Measurements from ENCODE around the gene NONO. TPM values are rescaled to one million over a fixed set of nuclear protein-coding genes. Genes with fewer than 3 reads are reported as not detected.
"Not testable (repeated sequence)": the region's sequence is repeated elsewhere in the genome, so short reads cannot be mapped to it uniquely, and the experiment has no call there.

NONO gene
- total RNA-seq, 2 experiments from 2014 or later, result 481 to 680 TPM

GRCh38 chrX:71256051-71256450 lies 27.4 kb upstream of the NONO start:
- DNase-seq, result no peak
- H3K4me3 Mint-ChIP-seq, result no peak overlapping the region
- no peak overlapping the region for H3K27ac Mint-ChIP-seq
- H3K27me3 Mint-ChIP-seq, result no peaks in the 10 kb centered on the region
- H3K9me3 Mint-ChIP-seq, result no peaks in the 10 kb centered on the region
- POLR2A ChIA-PET, result no interaction called here
- no peaks in the 10 kb centered on the region for H3K36me3 Mint-ChIP-seq (ENCODE audit: low read depth)
- CTCF ChIA-PET, result no interaction called here
- peaks cover 29% of the 10 kb centered on the region for H3K4me1 Mint-ChIP-seq

DNA sequence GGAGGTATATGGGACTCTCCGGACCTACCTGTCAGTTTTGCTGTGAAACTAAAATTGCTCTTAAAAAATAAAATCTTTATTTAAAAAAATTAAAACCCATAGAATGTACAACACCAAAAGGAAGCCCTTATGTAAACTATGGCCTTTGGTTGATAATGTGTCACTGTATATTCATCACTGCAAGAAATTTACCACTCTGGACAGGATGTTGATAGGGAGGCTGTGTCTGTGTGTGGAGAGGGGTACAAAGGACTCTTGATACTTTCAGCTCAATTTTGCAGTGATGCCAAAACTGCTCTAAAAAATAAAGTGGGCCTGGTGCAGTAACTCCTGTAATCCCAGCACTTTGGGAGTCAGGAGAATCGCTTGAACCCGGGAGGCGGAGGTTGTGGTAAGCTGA lies 26.6 kb upstream of the NONO start:
- Mint-ChIP-seq H3K27me3 (no peaks in the 10 kb centered on the region), H3K27ac (no peak overlapping the region), H3K36me3 (ENCODE audit: low read depth) (no peaks in the 10 kb centered on the region), H3K9me3 (no peaks in the 10 kb centered on the region), H3K4me3 (no peak overlapping the region), H3K4me1 (peaks cover 21% of the 10 kb centered on the region)
- ChIA-PET CTCF (no interaction called here), POLR2A (no interaction called here)
- no peak for DNase-seq

GRCh38 chrX:71268624-71269023 lies 14.8 kb upstream of the NONO start:
- H3K27ac Mint-ChIP-seq; POLR2A ChIA-PET; H3K9me3 Mint-ChIP-seq; H3K27me3 Mint-ChIP-seq; H3K4me3 Mint-ChIP-seq; H3K4me1 Mint-ChIP-seq; H3K36me3 Mint-ChIP-seq (ENCODE audit: low read depth); DNase-seq: not testable (repeated sequence)
- CTCF ChIA-PET, result interaction anchor here (0.6 kb wide), 1 partner anchor 59 kb away, joined by 3 read pairs; no protein-coding TSS in a partner anchor

DNA sequence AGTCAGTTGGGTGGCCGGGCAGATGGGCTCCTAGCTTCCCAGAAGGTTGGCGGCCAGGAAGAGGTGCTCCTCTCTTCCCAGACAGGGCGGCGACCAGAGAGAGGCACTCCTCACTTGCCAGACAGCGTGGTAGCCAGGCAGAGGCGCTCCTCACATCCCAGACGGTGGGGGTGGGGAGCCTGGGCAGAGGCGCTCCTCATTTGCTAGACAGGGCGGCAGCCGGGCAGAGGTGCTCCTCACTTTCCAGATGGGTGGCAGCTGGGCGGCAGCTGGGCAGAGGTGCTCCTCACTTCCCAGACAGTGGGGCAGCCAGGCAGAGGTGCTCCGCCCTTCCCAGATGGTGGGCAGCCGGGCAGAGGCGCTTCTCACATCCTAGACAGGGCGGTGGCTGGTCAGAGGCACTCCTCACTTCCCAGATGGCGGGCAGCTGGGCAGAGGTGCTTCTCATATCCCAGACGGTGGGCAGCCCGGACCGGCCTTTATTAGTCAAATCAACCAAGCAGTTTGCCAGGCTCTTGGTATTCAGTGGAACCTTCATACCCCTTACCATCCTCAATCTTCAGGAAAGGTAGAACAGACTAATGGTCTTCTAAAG lies 13.5 kb upstream of the NONO start:
- no peak overlapping the region for H3K27ac Mint-ChIP-seq
- ChIA-PET CTCF (no interaction called here), POLR2A (no interaction called here)
- DNase-seq, result no peak
- no peaks in the 10 kb centered on the region for H3K27me3 Mint-ChIP-seq
- no peaks in the 10 kb centered on the region for H3K4me1 Mint-ChIP-seq
- H3K9me3 Mint-ChIP-seq, result no peaks in the 10 kb centered on the region
- no peaks in the 10 kb centered on the region for H3K36me3 Mint-ChIP-seq (ENCODE audit: low read depth)
- H3K4me3 Mint-ChIP-seq, result no peak overlapping the region

GRCh38 chrX:71272313-71272712 lies 11.1 kb upstream of the NONO start:
- H3K27me3 Mint-ChIP-seq; H3K36me3 Mint-ChIP-seq (ENCODE audit: low read depth); H3K4me1 Mint-ChIP-seq; CTCF ChIA-PET; H3K27ac Mint-ChIP-seq; H3K9me3 Mint-ChIP-seq; POLR2A ChIA-PET; DNase-seq; H3K4me3 Mint-ChIP-seq: not testable (repeated sequence)

DNA sequence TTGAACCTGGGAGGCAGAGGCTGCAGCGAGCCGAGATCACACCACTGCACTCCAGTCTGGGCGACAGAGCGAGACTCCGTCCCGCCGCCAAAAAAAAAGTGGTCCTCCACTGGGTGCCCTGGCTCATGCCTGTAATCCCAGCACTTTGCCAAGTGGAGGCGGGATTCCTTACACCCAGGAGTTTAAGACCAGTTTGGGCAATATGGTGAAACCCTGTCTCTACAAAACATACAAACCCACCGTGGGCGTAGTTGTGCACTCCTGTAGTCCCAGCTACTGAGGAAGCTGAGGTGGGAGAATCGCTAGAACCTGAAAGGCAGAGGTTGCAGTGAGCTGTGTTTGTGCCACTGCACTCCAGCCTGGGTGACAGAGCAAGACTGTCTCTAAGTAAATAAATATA lies 2.1 kb upstream of the NONO start:
- H3K9me3 Mint-ChIP-seq, H3K4me3 Mint-ChIP-seq, DNase-seq, H3K27ac Mint-ChIP-seq, H3K27me3 Mint-ChIP-seq, POLR2A ChIA-PET, H3K4me1 Mint-ChIP-seq: not testable (repeated sequence)
- CTCF ChIA-PET, result interaction anchor here (0.6 to 0.7 kb wide), 3 partner anchors 75 to 251 kb away, joined by 3 to 4 read pairs (median 3); no protein-coding TSS in a partner anchor
- H3K36me3 Mint-ChIP-seq (ENCODE audit: low read depth), result peaks cover 20% of the 10 kb centered on the region

GRCh38 chrX:71282514-71283402 lies 677 bp upstream of the NONO start:
- POLR2A ChIA-PET, result interaction anchor here (0.6 to 1.2 kb wide), 6 partner anchors 16 to 252 kb away, joined by 3 to 7 read pairs (median 5); partner anchors contain the start of gene TAF1
- CTCF ChIA-PET, result interaction anchor here (0.9 kb wide), 1 partner anchor 165 kb away, joined by 3 read pairs; no protein-coding TSS in a partner anchor
- peak; percentile 53 for DNase-seq
- peak overlapping the region; percentile 100 for H3K27ac Mint-ChIP-seq
- H3K4me3 Mint-ChIP-seq, result peak overlapping the region; percentile 93
- H3K36me3 Mint-ChIP-seq (ENCODE audit: low read depth), result peaks cover 23% of the 10 kb centered on the region
- H3K27me3 Mint-ChIP-seq, result no peaks in the 10 kb centered on the region
- H3K4me1 Mint-ChIP-seq, result peaks cover 13% of the 10 kb centered on the region
- no peaks in the 10 kb centered on the region for H3K9me3 Mint-ChIP-seq

- no peaks in the 10 kb centered on the region for H3K27me3 Mint-ChIP-seq
- H3K27ac Mint-ChIP-seq, result no peak overlapping the region
- ChIA-PET POLR2A (no interaction called here), CTCF (no interaction called here)
- H3K4me1 Mint-ChIP-seq, result peaks cover 20% of the 10 kb centered on the region
- DNase-seq, result no peak
- peak overlapping the region; percentile 93 for H3K4me3 Mint-ChIP-seq
- H3K9me3 Mint-ChIP-seq, result no peaks in the 10 kb centered on the region
- peaks cover 30% of the 10 kb centered on the region for H3K36me3 Mint-ChIP-seq (ENCODE audit: low read depth)
These were observed 2.5 kb downstream of the NONO start for GRCh38 chrX:71285929-71286328.

GRCh38 chrX:71291381-71291780 lies 7.9 kb downstream of the NONO start:
- no peak overlapping the region for H3K4me3 Mint-ChIP-seq
- no peak overlapping the region for H3K27ac Mint-ChIP-seq
- H3K27me3 Mint-ChIP-seq, result no peaks in the 10 kb centered on the region
- H3K36me3 Mint-ChIP-seq (ENCODE audit: low read depth), result peaks cover 27% of the 10 kb centered on the region
- H3K4me1 Mint-ChIP-seq, result peaks cover 16% of the 10 kb centered on the region
- ChIA-PET CTCF (interaction anchor here (0.6 kb wide), 2 partner anchors 12 to 36 kb away, joined by 3 read pairs; no protein-coding TSS in a partner anchor), POLR2A (interaction anchor here (0.6 kb wide), 1 partner anchor 64 kb away, joined by 4 read pairs; no protein-coding TSS in a partner anchor)
- no peaks in the 10 kb centered on the region for H3K9me3 Mint-ChIP-seq
- no peak for DNase-seq

DNA sequence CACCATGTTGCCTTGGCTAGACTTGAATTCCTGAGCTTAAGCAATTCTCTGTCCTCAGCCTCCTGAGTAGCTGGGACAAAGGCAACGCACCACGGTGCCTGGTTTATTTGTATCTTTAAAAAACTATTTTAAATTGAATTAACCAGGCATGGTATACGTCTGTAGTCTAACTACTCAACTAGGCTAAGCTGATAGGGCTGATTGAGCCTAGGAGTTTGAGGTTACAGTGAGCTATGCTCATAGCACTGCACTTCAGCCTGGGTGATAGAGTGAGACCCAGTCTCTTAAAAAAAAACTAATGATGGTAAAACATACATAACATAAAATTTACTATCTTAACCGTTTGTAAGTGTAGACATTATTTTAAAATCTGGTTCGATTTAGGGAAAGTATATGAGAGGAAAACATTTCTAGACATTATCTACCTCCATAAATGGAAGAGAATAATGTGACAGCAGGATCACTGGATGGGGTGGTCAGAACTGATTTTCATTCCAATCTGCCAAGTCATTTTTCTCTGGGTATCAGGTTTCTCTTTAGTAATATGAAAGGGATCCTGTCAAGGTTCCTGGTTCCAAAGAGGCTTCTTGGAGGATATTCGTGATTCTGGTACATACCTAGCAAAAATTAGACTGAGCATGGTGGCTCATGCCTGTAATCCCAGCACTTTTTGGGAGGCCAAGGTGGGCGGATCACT lies 9.4 kb downstream of the NONO start:
- no peak overlapping the region for H3K27ac Mint-ChIP-seq

DNA sequence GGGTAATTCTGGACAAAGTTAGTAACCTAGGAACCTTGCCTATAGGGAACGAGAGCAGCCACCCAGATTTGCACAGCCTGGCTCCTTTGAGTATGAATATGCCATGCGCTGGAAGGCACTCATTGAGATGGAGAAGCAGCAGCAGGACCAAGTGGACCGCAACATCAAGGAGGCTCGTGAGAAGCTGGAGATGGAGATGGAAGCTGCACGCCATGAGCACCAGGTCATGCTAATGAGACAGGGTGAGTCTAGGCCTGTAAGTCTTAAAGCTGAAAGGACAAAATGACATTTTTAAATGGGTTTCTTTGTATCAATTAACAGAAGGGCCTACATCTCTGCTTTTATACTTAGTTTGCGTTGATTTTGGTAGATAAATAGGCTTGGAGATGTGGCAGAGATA lies 13.4 kb downstream of the NONO start:
- CTCF ChIA-PET, result no interaction called here
- Mint-ChIP-seq H3K9me3 (no peaks in the 10 kb centered on the region), H3K4me1 (peaks cover 11% of the 10 kb centered on the region), H3K4me3 (no peak overlapping the region), H3K36me3 (ENCODE audit: low read depth) (peaks cover 47% of the 10 kb centered on the region), H3K27ac (no peak overlapping the region), H3K27me3 (no peaks in the 10 kb centered on the region)
- POLR2A ChIA-PET, result no interaction called here
- no peak for DNase-seq

More for the DNA sequence above, 9.4 kb downstream of the NONO start:
- H3K4me3 Mint-ChIP-seq, result no peak overlapping the region
- no peak for DNase-seq
- POLR2A ChIA-PET, result no interaction called here
- H3K36me3 Mint-ChIP-seq (ENCODE audit: low read depth), result peaks cover 40% of the 10 kb centered on the region
- peaks cover 12% of the 10 kb centered on the region for H3K4me1 Mint-ChIP-seq
- CTCF ChIA-PET, result interaction anchor here (1.0 kb wide), 1 partner anchor 31 kb away, joined by 3 read pairs; no protein-coding TSS in a partner anchor
- no peaks in the 10 kb centered on the region for H3K27me3 Mint-ChIP-seq
- no peaks in the 10 kb centered on the region for H3K9me3 Mint-ChIP-seq

DNA sequence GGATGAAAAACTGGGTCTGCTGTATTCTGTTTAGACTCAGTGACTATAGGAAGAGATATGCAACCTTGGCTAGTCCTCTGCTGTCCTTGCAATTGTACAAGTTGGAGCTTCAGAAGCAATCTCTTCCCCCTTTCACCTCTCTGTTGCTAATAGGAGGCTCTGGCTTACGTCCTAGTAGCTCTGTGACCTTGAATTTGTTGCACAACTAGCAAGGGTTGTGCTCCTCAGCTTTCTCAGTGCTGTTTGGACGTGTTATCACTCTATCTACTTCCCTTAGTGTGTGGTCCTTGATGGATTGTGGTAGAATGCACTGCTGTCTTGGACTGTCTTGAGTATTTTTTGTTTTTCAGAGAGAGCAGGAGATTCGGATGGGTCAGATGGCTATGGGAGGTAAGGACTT lies 14.7 kb downstream of the NONO start:
- Mint-ChIP-seq H3K27ac (no peak overlapping the region), H3K36me3 (ENCODE audit: low read depth) (peaks cover 56% of the 10 kb centered on the region)
- CTCF ChIA-PET, result no interaction called here

DNA sequence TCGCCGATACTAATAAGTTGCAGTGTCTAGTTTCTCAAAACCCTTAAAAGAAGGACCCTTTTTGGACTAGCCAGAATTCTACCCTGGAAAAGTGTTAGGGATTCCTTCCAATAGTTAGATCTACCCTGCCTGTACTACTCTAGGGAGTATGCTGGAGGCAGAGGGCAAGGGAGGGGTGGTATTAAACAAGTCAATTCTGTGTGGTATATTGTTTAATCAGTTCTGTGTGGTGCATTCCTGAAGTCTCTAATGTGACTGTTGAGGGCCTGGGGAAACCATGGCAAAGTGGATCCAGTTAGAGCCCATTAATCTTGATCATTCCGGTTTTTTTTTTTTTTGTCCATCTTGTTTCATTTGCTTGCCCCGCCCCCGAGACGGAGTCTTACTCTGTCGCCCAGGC lies 16.6 kb downstream of the NONO start:
- Mint-ChIP-seq H3K36me3 (ENCODE audit: low read depth) (peaks cover 63% of the 10 kb centered on the region), H3K4me1 (peaks cover 22% of the 10 kb centered on the region)
- H3K27me3 Mint-ChIP-seq, POLR2A ChIA-PET, DNase-seq, H3K4me3 Mint-ChIP-seq, CTCF ChIA-PET, H3K9me3 Mint-ChIP-seq, H3K27ac Mint-ChIP-seq: not testable (repeated sequence)

More for the DNA sequence above, 14.7 kb downstream of the NONO start:
- POLR2A ChIA-PET, result interaction anchor here (0.6 kb wide), 1 partner anchor 15 kb away, joined by 5 read pairs; the partner anchor contains the start of gene NONO
- no peak for DNase-seq
- Mint-ChIP-seq H3K4me3 (no peak overlapping the region), H3K4me1 (peaks cover 23% of the 10 kb centered on the region), H3K27me3 (no peaks in the 10 kb centered on the region), H3K9me3 (no peaks in the 10 kb centered on the region)
